ENCODE results near the gene CYP26B1. TPM values are rescaled to one million over a fixed set of nuclear protein-coding genes. Genes with fewer than 3 reads are reported as not detected.

Gene CYP26B1
- total and polyA plus RNA-seq, 9 of the 15 experiments (the other 6 are each of a cell fraction or from before 2014, with no cell fraction given): 0.01 to 0.13 (median 0.04) TPM; not detected in 6

DNA sequence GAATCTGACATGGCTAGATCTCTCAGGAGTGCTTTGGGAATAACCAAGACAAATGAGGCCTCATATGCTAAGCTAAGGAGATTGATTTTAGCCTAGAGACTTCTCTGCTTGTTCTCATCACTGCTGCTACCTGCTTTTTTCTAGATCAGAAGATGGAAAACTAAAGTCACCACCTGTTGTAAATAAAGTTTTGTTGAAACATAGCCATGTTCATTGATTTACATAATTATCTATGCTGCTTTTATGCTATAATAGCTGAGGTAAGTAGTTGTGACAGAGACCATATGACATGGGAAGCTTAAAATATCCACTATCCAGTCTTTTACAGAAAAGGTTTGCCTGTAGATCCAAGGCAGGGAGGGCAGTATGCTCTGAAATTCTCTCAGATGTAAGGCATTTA is 46.1 kb upstream of the CYP26B1 start:
- H3K9ac ChIP-seq (ENCODE audit: insufficient read depth in 1 of 2, low read depth in 2 of 2, low read length in 2 of 2): no peak overlapping the region
- TF ChIP-seq, protein P1, sequence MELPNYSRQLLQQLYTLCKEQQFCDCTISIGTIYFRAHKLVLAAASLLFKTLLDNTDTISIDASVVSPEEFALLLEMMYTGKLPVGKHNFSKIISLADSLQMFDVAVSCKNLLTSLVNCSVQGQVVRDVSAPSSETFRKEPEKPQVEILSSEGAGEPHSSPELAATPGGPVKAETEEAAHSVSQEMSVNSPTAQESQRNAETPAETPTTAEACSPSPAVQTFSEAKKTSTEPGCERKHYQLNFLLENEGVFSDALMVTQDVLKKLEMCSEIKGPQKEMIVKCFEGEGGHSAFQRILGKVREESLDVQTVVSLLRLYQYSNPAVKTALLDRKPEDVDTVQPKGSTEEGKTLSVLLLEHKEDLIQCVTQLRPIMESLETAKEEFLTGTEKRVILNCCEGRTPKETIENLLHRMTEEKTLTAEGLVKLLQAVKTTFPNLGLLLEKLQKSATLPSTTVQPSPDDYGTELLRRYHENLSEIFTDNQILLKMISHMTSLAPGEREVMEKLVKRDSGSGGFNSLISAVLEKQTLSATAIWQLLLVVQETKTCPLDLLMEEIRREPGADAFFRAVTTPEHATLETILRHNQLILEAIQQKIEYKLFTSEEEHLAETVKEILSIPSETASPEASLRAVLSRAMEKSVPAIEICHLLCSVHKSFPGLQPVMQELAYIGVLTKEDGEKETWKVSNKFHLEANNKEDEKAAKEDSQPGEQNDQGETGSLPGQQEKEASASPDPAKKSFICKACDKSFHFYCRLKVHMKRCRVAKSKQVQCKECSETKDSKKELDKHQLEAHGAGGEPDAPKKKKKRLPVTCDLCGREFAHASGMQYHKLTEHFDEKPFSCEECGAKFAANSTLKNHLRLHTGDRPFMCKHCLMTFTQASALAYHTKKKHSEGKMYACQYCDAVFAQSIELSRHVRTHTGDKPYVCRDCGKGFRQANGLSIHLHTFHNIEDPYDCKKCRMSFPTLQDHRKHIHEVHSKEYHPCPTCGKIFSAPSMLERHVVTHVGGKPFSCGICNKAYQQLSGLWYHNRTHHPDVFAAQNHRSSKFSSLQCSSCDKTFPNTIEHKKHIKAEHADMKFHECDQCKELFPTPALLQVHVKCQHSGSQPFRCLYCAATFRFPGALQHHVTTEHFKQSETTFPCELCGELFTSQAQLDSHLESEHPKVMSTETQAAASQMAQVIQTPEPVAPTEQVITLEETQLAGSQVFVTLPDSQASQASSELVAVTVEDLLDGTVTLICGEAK (IDR thresholded peaks at IDR 0.05): peak; percentile 80
- TF ChIP-seq, protein P1 (CRISPR knock-in tag; IDR thresholded peaks at IDR 0.05): peak; percentile 29; the same call in 1 of the 2 replicates
- TF ChIP-seq, protein P2, sequence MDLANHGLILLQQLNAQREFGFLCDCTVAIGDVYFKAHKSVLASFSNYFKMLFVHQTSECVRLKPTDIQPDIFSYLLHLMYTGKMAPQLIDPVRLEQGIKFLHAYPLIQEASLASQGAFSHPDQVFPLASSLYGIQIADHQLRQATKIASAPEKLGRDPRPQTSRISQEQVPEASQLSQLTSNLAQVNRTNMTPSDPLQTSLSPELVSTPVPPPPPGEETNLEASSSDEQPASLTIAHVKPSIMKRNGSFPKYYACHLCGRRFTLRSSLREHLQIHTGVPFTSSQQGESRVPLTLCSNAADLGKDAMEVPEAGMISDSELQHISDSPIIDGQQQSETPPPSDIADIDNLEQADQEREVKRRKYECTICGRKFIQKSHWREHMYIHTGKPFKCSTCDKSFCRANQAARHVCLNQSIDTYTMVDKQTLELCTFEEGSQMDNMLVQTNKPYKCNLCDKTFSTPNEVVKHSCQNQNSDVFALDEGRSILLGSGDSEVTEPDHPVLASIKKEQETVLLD (IDR thresholded peaks at IDR 0.05): no peak
- BruUV-seq (replicated peaks): no TSS peak
- no peak overlapping the region for H3K27ac ChIP-seq (ENCODE audit: extremely low read depth, low read depth, low read length)
- no peaks in the 10 kb centered on the region for H3K36me3 ChIP-seq (ENCODE audit: control insufficient read depth, insufficient read depth, low read length)
- DNase-seq (ENCODE audit: extremely low read depth in 1 of 4, low spot score in 3 of 4) (no peak), FAIRE-seq (no peak), ATAC-seq (no peak)
- no peak overlapping the region for H3K4me3 ChIP-seq
- CTCF ChIA-PET (ENCODE audit: low intra/inter-chr PET ratio): no interaction called here
- no peaks in the 10 kb centered on the region for H4K20me1 ChIP-seq (replicated peaks; ENCODE audit: control insufficient read depth, insufficient read depth, low read length)
- H3K4me2 ChIP-seq (ENCODE audit: insufficient read depth, low read length): no peak overlapping the region
- no peaks in the 10 kb centered on the region for H3K9me1 ChIP-seq (ENCODE audit: control insufficient read depth, insufficient read depth, low read length)
- H3K79me2 ChIP-seq (ENCODE audit: control insufficient read depth, insufficient read depth, low read length): no peaks in the 10 kb centered on the region
- in situ Hi-C loops (cut with MboI) (no loop called here), intact Hi-C loops (cut with micrococcal nuclease) (no loop called here)
- H3K27me3 ChIP-seq (ENCODE audit: control insufficient read depth in 2 of 2, insufficient read depth in 2 of 2, low read length in 2 of 2): no peaks in the 10 kb centered on the region
- POLR2A ChIA-PET: no interaction called here
- H3K4me1 ChIP-seq (replicated peaks in 1 of 2; ENCODE audit: control insufficient read depth in 2 of 2, insufficient read depth in 2 of 2, low read length in 2 of 2): no peaks in the 10 kb centered on the region
- no peak overlapping the region for H2AFZ ChIP-seq (ENCODE audit: low read depth, low read length)
- no peaks in the 10 kb centered on the region for H3K9me3 ChIP-seq (replicated peaks; ENCODE audit: control insufficient read depth, insufficient read depth, low read depth, low read length)
